Fibroblast of lung (primary cell): ENCODE results near the gene UQCC2. TPM values are rescaled to one million over a fixed set of nuclear protein-coding genes. Genes with fewer than 3 reads are reported as not detected.

Experiments
- DNase-seq, 2 donors: peaks; one replicate each; pipeline versions ENCODE4 v3.0.0 to v3.0.0-alpha.2; 2010; ENCODE audit warnings: low read depth in 2 of 2
- H2AFZ ChIP-seq: 2 replicates; pipeline ENCODE4 v1.5.1; 2012; ENCODE audit warnings: low read length, control low read depth, inconsistent platforms
- H3K27ac ChIP-seq: 2 replicates; pipeline ENCODE4 v1.5.1; 2011; ENCODE audit warnings: low read length, control low read depth; ENCODE audit not compliant: insufficient read depth
- H3K27me3 ChIP-seq: 2 replicates; pipeline ENCODE4 v1.5.1; 2011; ENCODE audit warnings: mild to moderate bottlenecking, low read length; ENCODE audit not compliant: control insufficient read depth, insufficient read depth
- H3K36me3 ChIP-seq: 2 replicates; pipeline ENCODE4 v1.5.1; 2011; ENCODE audit warnings: low read length; ENCODE audit not compliant: control insufficient read depth, insufficient read depth
- H3K4me1 ChIP-seq: 2 replicates; pipeline ENCODE4 v1.5.1; 2011; ENCODE audit warnings: low read length; ENCODE audit not compliant: control insufficient read depth, insufficient read depth; ENCODE audit errors: extremely low read depth
- H3K4me2 ChIP-seq: 2 replicates; pipeline ENCODE4 v1.5.1; 2011; ENCODE audit warnings: low read length, control low read depth; ENCODE audit not compliant: insufficient read depth; ENCODE audit errors: extremely low read depth
- H3K4me3 ChIP-seq, 4 experiments: fragments of 200-600 bp in 1 of 4; sonication (generic) in 1 of 4; replicated peaks in 1 of 4; 2 replicates each; pipeline ENCODE4 v1.5.1; 2011 to 2016; ENCODE audit warnings: low read length in 4 of 4, low read depth in 3 of 4, mild to moderate bottlenecking in 3 of 4, control low read depth in 2 of 4, inconsistent platforms in 1 of 4, mixed read lengths in 1 of 4; ENCODE audit not compliant: insufficient read depth in 1 of 4; ENCODE audit errors: control extremely low read depth in 1 of 4
- H3K79me2 ChIP-seq: 2 replicates; pipeline ENCODE4 v1.5.1; 2012; ENCODE audit warnings: mild to moderate bottlenecking, low read length, inconsistent platforms; ENCODE audit not compliant: control insufficient read depth, insufficient read depth
- H3K9ac ChIP-seq: 2 replicates; pipeline ENCODE4 v1.5.1; 2011; ENCODE audit warnings: mild to moderate bottlenecking, low read length, control low read depth; ENCODE audit not compliant: insufficient read depth
- H3K9me3 ChIP-seq: 2 replicates; pipeline ENCODE4 v1.5.1; 2012; ENCODE audit warnings: low read depth, low read length; ENCODE audit not compliant: control insufficient read depth, insufficient read depth
- H4K20me1 ChIP-seq: 2 replicates; pipeline ENCODE4 v1.5.1; 2011; ENCODE audit warnings: low read length; ENCODE audit not compliant: control insufficient read depth, insufficient read depth; ENCODE audit errors: extremely low read depth
- EZH2 ChIP-seq: IDR thresholded peaks from 2 replicates; pipeline ENCODE4 v1.5.1; 2012; ENCODE audit warnings: low read length, control low read depth, mild to moderate bottlenecking; ENCODE audit errors: missing control alignments
- polyA plus RNA-seq, 2 donors: library from polyadenylated mRNA; depleted of rRNA in 1 of 2; stranded (reverse) in 1 of 2; unstranded in 1 of 2; fragments of >200 nt; gene quantifications; 2 replicates each; pipeline ENCODE4 v1.2.1, GENCODE V29; 2011 to 2012; ENCODE audit warnings: missing spikeins in 1 of 2
- total RNA-seq: library from RNA; depleted of rRNA; stranded (reverse); fragments of >200 nt; gene quantifications from 2 replicates; pipeline ENCODE4 v1.2.1, GENCODE V29; 2014
- TF ChIP-seq, protein P1 (sequence below), 2 donors: IDR thresholded peaks in 1 of 2; conservative IDR thresholded peaks in 1 of 2; 1 replicate in 1 of 2; 2 replicates in 1 of 2; pipeline ENCODE4 v1.5.1; 2011 to 2012; ENCODE audit warnings: low read length in 2 of 2, control low read depth in 1 of 2, inconsistent platforms in 1 of 2, low read depth in 1 of 2, mild to moderate bottlenecking in 1 of 2

Gene UQCC2
- total and polyA plus RNA-seq, 2 donors (not counting 1 experiment from before 2014, with no cell fraction given), result 33.8 to 36.5 TPM

DNA sequence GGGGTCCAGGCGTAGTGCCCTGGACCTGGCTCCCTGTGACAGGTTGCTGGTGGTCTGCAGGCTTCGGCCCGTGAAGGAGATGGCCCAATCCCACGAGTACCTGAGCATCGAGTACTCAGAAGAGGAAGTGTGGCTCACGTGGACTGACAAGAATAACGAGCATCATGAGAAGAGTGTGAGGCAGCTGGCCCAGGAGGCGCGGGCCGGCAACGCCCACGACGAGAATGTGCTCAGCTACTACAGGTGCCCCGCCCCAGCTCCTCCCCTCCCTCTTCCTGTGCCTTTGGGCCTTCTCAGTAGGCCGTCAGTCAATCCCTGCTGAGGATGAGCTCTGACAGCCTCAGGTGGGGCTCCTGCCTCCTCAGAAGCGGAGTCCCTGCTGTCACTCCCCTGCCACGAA, 42.6 kb downstream of the UQCC2 start:
- Histone ChIP-seq H2AFZ (no peak overlapping the region), H3K9me3 (no peaks in the 10 kb centered on the region), H3K4me1 (peaks cover 9% of the 10 kb centered on the region), H3K79me2 (no peaks in the 10 kb centered on the region), H3K9ac (no peak overlapping the region), H3K27me3 (no peaks in the 10 kb centered on the region), H3K36me3 (peaks cover 23% of the 10 kb centered on the region), H3K27ac (no peak overlapping the region), H3K4me2 (no peak overlapping the region), H3K4me3 (no peak overlapping the region), H4K20me1 (peaks cover 2% of the 10 kb centered on the region)
- TF ChIP-seq, protein P1, sequence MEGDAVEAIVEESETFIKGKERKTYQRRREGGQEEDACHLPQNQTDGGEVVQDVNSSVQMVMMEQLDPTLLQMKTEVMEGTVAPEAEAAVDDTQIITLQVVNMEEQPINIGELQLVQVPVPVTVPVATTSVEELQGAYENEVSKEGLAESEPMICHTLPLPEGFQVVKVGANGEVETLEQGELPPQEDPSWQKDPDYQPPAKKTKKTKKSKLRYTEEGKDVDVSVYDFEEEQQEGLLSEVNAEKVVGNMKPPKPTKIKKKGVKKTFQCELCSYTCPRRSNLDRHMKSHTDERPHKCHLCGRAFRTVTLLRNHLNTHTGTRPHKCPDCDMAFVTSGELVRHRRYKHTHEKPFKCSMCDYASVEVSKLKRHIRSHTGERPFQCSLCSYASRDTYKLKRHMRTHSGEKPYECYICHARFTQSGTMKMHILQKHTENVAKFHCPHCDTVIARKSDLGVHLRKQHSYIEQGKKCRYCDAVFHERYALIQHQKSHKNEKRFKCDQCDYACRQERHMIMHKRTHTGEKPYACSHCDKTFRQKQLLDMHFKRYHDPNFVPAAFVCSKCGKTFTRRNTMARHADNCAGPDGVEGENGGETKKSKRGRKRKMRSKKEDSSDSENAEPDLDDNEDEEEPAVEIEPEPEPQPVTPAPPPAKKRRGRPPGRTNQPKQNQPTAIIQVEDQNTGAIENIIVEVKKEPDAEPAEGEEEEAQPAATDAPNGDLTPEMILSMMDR (conservative IDR thresholded peaks at IDR 0.05 in 1 of 2, IDR thresholded peaks at IDR 0.05 in 1 of 2; ENCODE audit: low read depth in 1 of 2, low read length in 2 of 2), result no peak
- no peak for TF ChIP-seq EZH2
- no peak for DNase-seq

- Histone ChIP-seq H3K4me2 (no peak overlapping the region), H3K4me3 (no peak overlapping the region), H3K36me3 (peaks cover 21% of the 10 kb centered on the region), H3K79me2 (no peaks in the 10 kb centered on the region), H2AFZ (no peak overlapping the region), H3K9ac (no peak overlapping the region), H3K4me1 (peaks cover 8% of the 10 kb centered on the region), H3K27ac (no peak overlapping the region), H3K27me3 (no peaks in the 10 kb centered on the region), H4K20me1 (peaks cover 2% of the 10 kb centered on the region), H3K9me3 (no peaks in the 10 kb centered on the region)
- DNase-seq, result no peak
- TF ChIP-seq EZH2, result no peak
- TF ChIP-seq, protein P1 (conservative IDR thresholded peaks at IDR 0.05 in 1 of 2, IDR thresholded peaks at IDR 0.05 in 1 of 2; ENCODE audit: low read depth in 1 of 2, low read length in 2 of 2), result no peak
Observed at GRCh38 chr6:33668328-33668727, 43.2 kb downstream of the UQCC2 start.

DNA sequence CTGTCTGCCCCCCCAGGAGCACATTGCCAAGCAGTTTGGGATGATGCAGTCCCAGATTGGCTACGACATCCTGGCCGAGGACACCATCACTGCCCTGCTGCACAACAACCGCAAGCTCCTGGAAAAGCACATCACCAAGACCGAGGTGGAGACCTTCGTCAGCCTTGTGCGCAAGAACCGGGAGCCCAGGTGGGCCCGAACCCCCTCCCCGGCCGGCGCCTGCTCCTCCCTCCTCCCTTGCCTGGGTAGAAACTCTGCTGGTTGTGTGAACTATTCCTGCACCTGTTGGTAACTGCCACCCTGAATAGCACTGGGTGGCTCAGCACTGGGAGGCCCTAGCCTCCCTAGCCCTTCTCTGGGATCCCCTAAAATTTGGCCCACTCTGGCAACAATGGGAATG, 43.7 kb downstream of the UQCC2 start:
- TF ChIP-seq EZH2, result no peak
- TF ChIP-seq, protein P1 (conservative IDR thresholded peaks at IDR 0.05 in 1 of 2, IDR thresholded peaks at IDR 0.05 in 1 of 2; ENCODE audit: low read depth in 1 of 2, low read length in 2 of 2), result no peak
- Histone ChIP-seq H4K20me1 (peaks cover 2% of the 10 kb centered on the region), H2AFZ (no peak overlapping the region), H3K4me3 (no peak overlapping the region), H3K4me1 (peaks cover 4% of the 10 kb centered on the region), H3K36me3 (peaks cover 21% of the 10 kb centered on the region), H3K9me3 (no peaks in the 10 kb centered on the region), H3K27me3 (no peaks in the 10 kb centered on the region), H3K4me2 (no peak overlapping the region), H3K27ac (no peak overlapping the region), H3K9ac (no peak overlapping the region), H3K79me2 (no peaks in the 10 kb centered on the region)
- no peak for DNase-seq
